ENCODE results near the gene MCAM. TPM values are rescaled to one million over a fixed set of nuclear protein-coding genes. Genes with fewer than 3 reads are reported as not detected.

Gene MCAM, protein sequence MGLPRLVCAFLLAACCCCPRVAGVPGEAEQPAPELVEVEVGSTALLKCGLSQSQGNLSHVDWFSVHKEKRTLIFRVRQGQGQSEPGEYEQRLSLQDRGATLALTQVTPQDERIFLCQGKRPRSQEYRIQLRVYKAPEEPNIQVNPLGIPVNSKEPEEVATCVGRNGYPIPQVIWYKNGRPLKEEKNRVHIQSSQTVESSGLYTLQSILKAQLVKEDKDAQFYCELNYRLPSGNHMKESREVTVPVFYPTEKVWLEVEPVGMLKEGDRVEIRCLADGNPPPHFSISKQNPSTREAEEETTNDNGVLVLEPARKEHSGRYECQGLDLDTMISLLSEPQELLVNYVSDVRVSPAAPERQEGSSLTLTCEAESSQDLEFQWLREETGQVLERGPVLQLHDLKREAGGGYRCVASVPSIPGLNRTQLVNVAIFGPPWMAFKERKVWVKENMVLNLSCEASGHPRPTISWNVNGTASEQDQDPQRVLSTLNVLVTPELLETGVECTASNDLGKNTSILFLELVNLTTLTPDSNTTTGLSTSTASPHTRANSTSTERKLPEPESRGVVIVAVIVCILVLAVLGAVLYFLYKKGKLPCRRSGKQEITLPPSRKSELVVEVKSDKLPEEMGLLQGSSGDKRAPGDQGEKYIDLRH
- 2.0 and 2.5 TPM in 2 replicates for total RNA-seq

- intact Hi-C loops (cut with micrococcal nuclease), result no loop called here
Measured at GRCh38 chr11:119316729-119317591, at the start of gene MCAM. Gene MCAM (minus strand): TSS chr11:119317130. CDS start chr11:119317101, 29 bp downstream.

GRCh38 chr11:119365071-119365591 is 48.2 kb upstream of the MCAM start:
- intact Hi-C loops (cut with micrococcal nuclease), result loop anchor here (10.0 kb wide), 1 partner anchor 360 kb away; the partner anchor contains the start of gene NECTIN1

- intact Hi-C loops (cut with micrococcal nuclease), result loop anchor here (1.0 to 10.0 kb wide), 3 partner anchors 17 to 361 kb away; partner anchors contain the start of genes NECTIN1 and USP2
Measured at GRCh38 chr11:119363851-119364590, 47.1 kb upstream of the MCAM start.

DNA sequence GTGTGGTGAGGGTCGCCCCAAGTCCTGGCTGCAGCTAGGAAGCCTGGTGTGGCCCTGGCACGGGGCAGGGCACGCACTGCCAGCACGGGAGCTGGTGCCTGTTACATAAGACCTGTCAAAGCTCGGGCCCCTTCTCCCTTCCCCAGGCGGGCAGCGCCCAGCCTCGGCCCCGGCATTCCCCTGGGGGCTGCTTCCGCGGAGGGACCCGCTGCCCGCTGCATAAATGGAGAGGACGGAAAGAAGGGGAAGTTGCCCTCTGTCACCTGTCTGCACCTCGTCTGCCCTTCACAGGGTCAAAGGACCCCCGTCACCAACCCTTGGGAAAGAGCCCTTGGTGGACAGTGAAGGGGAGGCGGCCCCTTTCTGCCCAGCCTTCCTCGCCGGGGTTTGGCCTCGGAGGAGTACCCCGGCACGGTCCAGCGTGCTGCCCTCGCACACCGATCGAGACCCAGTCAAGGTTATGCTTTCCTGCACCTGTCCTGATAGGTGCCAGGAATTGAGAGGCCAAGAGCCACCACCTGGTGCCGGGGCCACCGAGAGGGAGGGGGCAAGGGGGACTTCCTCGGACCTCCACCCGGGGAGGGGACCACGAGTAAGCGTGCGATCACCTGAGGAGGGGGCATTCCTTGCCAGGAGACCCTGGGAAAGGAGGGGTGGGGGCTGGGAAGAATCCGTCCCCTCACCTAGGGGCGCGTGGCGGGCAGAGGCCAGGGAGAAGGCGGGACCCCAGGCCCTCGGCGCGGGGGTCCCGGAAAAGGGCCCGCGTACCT is 46.3 kb upstream of the MCAM start:
- intact Hi-C loops (cut with micrococcal nuclease), result loop anchor here (2.0 to 10.0 kb wide), 2 partner anchors 24 to 362 kb away; partner anchors contain the start of gene NECTIN1

GRCh38 chr11:119362741-119363080 is 45.8 kb upstream of the MCAM start:
- intact Hi-C loops (cut with micrococcal nuclease), result loop anchor here (2.0 to 10.0 kb wide), 2 partner anchors 24 to 362 kb away; partner anchors contain the start of gene NECTIN1

DNA sequence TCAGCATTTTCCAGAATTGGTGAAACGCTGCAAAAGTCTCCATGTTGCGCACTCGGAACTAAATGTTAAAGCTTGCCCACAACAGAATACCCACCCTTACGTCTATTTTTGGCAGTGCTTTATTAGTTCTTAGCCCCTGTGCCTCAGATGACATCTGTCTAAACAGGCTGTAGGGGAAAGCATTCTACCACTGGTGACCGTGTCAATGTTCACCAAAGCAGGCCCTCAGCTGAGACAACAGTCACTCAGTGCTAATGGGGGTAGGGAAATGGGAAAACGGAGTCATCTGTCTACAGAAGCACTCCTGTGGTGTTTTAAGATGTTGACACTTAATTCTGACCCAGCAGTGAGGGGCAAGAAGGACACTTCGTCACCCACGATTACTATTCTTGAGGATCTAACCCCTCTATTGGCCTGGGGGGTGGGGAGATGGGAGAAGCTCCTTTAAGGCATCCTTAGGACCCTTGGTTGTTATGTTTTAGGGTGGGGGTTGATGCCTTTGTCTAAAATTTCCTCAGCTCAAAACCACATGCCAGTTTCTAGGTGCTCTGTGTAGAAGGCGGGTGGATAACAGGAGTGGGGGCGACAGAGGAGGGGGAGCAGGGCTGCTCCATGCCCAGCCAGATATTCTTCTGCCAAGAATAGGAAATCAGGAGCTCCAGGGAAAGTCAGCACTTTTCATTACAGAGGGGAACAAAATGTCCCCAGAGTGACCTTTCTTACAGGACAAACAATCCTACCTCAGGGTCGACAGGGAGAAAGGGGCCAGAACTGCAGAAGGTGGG is 45.2 kb upstream of the MCAM start:
- intact Hi-C loops (cut with micrococcal nuclease), result loop anchor here (2.0 to 10.0 kb wide), 2 partner anchors 23 to 363 kb away; partner anchors contain the start of gene NECTIN1

DNA sequence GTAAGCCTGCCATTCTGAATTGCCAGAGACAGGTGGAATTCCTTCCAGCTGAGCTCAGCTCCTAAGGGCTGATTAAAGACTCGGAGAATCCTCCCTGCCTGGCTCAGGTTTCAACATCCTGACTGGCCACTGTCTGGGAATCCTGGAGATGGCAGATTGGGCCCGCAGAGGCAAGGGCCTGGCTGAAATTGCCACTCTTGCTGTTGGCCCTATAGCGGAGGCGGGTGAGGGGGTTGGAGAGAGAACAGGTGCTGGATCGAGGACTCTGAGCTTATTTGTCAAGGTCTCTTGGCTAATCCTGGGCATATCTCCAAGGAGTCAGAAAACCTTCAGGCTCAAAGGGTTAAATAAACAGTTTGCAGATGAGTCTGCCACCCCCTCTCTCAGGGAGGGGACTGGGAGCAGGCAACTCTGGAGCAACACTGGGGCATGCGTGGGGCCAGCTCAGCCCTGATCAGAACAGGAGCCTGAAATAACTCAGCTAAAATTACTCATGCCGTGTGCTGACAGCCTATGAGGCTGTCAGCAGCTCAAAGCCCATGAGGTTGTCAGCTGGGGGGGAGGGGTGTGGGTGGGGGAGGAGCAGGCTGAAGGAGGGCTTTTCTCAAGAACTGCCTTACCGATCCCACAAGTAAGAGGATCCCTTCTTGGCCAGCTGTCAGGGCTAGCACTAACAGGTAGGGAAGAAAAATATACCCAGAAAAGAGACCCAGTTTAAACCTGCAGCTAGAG is 44.3 kb upstream of the MCAM start:
- intact Hi-C loops (cut with micrococcal nuclease), result loop anchor here (10.0 kb wide), 1 partner anchor 364 kb away; the partner anchor contains the start of gene NECTIN1

GRCh38 chr11:119359365-119360214 is 42.7 kb upstream of the MCAM start:
- intact Hi-C loops (cut with micrococcal nuclease), result loop anchor here (10.0 kb wide), 1 partner anchor 365 kb away; the partner anchor contains the start of gene NECTIN1

DNA sequence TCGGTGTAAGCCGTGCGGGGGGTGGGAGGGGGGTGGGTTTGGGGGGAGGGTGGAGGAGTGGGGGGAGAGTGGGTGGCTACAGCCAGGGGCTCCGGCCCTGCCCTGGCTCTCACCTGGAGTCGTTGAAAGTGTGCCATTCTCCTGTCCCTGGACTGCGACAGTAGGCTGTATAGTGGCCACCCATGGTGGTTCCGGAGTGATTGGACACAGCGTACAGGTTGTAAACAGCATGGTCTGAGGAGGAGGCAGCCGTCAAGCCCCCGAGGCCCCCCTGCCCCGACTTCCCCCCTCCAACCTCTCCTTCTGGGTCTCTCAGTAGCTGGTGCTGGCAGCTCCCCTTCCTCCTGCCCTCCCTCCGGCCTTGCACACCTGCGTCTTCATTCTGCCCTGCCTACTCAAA is 40.1 kb upstream of the MCAM start:
- intact Hi-C loops (cut with micrococcal nuclease), result no loop called here

- intact Hi-C loops (cut with micrococcal nuclease), result loop anchor here (1.0 kb wide), 2 partner anchors 25 to 118 kb away; partner anchors contain the start of gene USP2
Measured at GRCh38 chr11:119356349-119357031, 39.6 kb upstream of the MCAM start.

DNA sequence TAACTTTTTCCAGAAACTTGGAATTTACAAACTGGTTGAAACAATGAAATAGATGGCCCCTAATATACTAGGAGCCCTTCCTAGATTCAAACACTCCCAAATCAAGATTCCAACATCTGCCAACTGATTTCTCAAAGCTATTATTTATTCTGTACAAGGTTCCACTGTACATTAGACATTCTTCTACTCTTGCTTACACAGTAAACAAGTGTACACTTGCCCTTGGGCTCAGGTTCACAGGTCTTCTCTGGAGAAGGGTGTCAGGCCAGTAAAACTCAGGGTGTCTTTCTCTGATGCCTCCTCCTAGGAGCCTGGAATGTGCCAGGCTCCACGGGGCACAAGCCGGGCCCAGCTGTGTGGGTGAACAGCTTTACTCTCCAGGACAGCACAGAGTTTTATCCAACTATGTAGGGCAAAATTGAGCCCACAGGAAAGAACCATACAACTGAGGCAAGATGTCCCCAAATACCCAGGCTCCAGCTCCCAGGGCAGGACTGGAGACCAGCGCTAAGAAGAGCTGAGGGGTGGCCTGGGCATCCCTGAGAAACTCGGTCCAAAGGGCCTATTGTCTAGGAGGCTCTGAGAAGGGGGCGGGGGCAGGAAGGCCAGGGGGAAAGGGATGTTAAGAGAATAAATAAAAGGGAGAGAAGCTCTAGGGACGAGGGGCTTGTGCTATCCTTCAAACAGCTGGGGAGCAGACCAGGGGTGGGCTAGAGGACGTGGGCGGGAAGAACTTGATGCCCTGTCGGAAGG is 38.3 kb upstream of the MCAM start:
- intact Hi-C loops (cut with micrococcal nuclease), result no loop called here

DNA sequence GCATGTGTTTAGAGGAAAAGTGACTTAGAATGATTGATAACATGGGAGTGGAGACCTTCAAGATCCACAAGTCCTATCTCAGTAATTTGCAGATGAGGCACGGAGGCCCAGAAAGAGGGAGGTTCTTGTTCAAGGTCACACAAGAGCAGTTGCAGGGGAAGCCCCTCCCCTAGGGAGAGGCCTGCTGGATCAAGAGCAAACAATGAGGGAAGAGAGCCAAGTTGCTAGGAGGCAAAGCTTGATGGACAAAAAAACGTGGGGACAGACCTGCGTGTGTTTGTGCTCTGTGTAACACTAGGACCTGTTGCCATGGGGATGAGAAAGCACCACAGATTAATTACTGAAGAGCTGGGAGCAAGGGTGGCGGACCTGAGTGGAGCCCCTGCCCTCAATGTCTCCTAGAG is 35.9 kb upstream of the MCAM start:
- intact Hi-C loops (cut with micrococcal nuclease), result no loop called here

DNA sequence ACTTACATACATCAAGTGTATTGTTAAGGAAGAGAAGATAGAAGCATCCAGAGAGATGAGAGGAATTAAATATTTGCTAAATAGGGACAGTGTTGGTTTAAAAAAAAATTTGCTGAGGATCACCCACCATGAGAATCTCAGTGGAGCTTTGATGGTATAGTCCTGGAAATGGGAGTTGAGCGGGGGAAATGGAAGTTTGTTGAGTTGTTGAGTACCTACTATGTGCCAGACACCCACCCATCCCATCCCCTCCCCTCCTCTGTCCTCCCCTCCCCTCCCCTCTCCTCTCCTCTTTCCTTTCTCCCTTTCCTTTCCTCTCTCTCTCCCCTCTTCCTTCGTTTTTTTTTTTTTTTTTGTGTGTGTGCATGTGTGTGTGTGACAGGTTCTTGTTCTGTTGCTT is 34.3 kb upstream of the MCAM start:
- intact Hi-C loops (cut with micrococcal nuclease), result no loop called here

DNA sequence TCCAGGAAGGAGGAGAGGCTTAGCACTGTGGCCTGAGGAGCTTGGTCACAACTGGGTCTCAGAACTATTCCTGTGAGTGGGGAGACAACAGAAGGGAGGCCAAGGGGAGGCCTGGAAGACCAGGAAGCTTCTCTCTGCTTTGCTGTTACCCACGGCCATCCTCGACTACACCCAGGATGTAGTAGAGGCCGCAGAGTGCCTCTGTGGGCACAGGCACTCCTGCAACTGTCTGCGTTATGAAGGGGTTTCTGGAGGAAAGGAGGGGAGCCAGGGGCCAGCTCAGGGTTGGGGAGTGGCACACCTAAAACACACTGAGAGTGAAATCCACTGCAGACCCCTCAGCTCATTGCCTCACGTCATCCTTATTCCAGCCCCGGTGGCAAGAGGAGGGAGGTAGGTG is 33.4 kb upstream of the MCAM start:
- intact Hi-C loops (cut with micrococcal nuclease), result no loop called here

GRCh38 chr11:119347940-119348605 is 31.1 kb upstream of the MCAM start:
- intact Hi-C loops (cut with micrococcal nuclease), result no loop called here
